B cell (primary cell): ENCODE measurements around the gene ERCC3. TPM values are rescaled to one million over a fixed set of nuclear protein-coding genes. Genes with fewer than 3 reads are reported as not detected.

Experiments
- ATAC-seq: fragments of 200-7000 bp; cut with Tn5 transposase; one replicate; pipeline ENCODE4 v1.10.0; 2021; ENCODE audit warnings: low read depth, mild to moderate bottlenecking, moderate number of reproducible peaks, moderate library complexity
- CTCF ChIA-PET: fragments of 350-600 bp; sonication (Branson Sonifier 250); formaldehyde crosslinking; loops from one replicate; lab custom pipeline; 2021; ENCODE audit warnings: antibody characterized with exemption, inconsistent platforms; lab: Charles Lee
- POLR2A ChIA-PET: fragments of 350-600 bp; sonication (Branson Sonifier 250); formaldehyde crosslinking; loops from one replicate; lab custom pipeline; 2021; ENCODE audit warnings: antibody characterized with exemption; lab: Charles Lee
- DNase-seq: peaks from one replicate; pipeline ENCODE4 v3.0.0; 2013
- H2AFZ ChIP-seq: 2 replicates; pipeline ENCODE4 v1.6.1; 2012; ENCODE audit warnings: mild to moderate bottlenecking, low read depth, low read length; ENCODE audit not compliant: insufficient read depth, poor library complexity, severe bottlenecking
- H3K27ac ChIP-seq, 2 donors: 1 replicate in 1 of 2; 2 replicates in 1 of 2; pipeline ENCODE4 v1.5.1; 2012 to 2013; ENCODE audit warnings: low read length in 2 of 2, mild to moderate bottlenecking in 2 of 2, moderate library complexity in 1 of 2
- H3K27me3 ChIP-seq, 4 experiments: fragments of 200-600 bp in 1 of 4; sonication (generic) in 1 of 4; replicated peaks in 1 of 4; 1 replicate in 2 of 4; 2 replicates in 2 of 4; pipeline versions ENCODE4 v1.6.1 to v1.7.0; 2013 to 2016; ENCODE audit warnings: low read length in 3 of 4, mild to moderate bottlenecking in 2 of 4, mixed read lengths in 1 of 4, moderate library complexity in 1 of 4; ENCODE audit not compliant: insufficient read depth in 4 of 4, control insufficient read depth in 3 of 4; ENCODE audit errors: control extremely low read depth in 1 of 4
- H3K36me3 ChIP-seq, 2 experiments: replicated peaks in 1 of 2; 1 replicate in 1 of 2; 2 replicates in 1 of 2; pipeline versions ENCODE4 v1.6.1 to v1.7.1; 2013; ENCODE audit warnings: low read length in 1 of 2; ENCODE audit not compliant: insufficient read depth in 2 of 2, control insufficient read depth in 1 of 2; ENCODE audit errors: control extremely low read depth in 1 of 2, extremely low read depth in 1 of 2
- H3K4me1 ChIP-seq, 2 donors: fragments of 200-600 bp in 1 of 2; sonication (generic) in 1 of 2; 1 replicate in 1 of 2; 2 replicates in 1 of 2; pipeline versions ENCODE4 v1.5.1 to v1.6.1; 2013 to 2017; ENCODE audit warnings: low read length in 2 of 2; ENCODE audit not compliant: control insufficient read depth in 2 of 2, insufficient read depth in 2 of 2
- H3K4me2 ChIP-seq: replicated peaks from 2 replicates; pipeline ENCODE3; 2012; ENCODE audit warnings: mild to moderate bottlenecking, low read depth, low read length; ENCODE audit not compliant: poor library complexity, severe bottlenecking
- H3K4me3 ChIP-seq, 5 experiments: fragments of 200-600 bp in 1 of 5; sonication (generic) in 1 of 5; 1 replicate in 3 of 5; 2 replicates in 2 of 5; pipeline versions ENCODE4 v1.5.1 to v1.7.0; 2011 to 2016; ENCODE audit warnings: low read length in 4 of 5, mild to moderate bottlenecking in 4 of 5, low read depth in 2 of 5, control low read depth in 1 of 5, moderate library complexity in 1 of 5; ENCODE audit not compliant: insufficient read depth in 1 of 5; ENCODE audit errors: control extremely low read depth in 1 of 5, extremely low read depth in 1 of 5
- H3K79me2 ChIP-seq: fragments of 200-600 bp; sonication (generic); one replicate; pipeline ENCODE4 v1.6.0; 2016; ENCODE audit warnings: low read length; ENCODE audit not compliant: control insufficient read depth, insufficient read depth
- H3K9ac ChIP-seq: fragments of 200-600 bp; sonication (generic); 2 replicates; pipeline ENCODE4 v1.6.1; 2017; ENCODE audit warnings: mild to moderate bottlenecking, low read length, moderate library complexity
- H3K9me3 ChIP-seq, 3 donors: one replicate each; pipeline versions ENCODE4 v1.6.1 to v1.7.1; 2013; ENCODE audit warnings: low read length in 2 of 3; ENCODE audit not compliant: control insufficient read depth in 2 of 3, insufficient read depth in 1 of 3; ENCODE audit errors: control extremely low read depth in 1 of 3
- H4K20me1 ChIP-seq: 2 replicates; pipeline ENCODE4 v1.6.0; 2012; ENCODE audit warnings: mild to moderate bottlenecking, low read length; ENCODE audit not compliant: insufficient read depth, control insufficient read depth, poor library complexity, severe bottlenecking
- H3K27ac Mint-ChIP-seq: one replicate; pipeline ENCODE4 v1.8.0; 2021; ENCODE audit warnings: mixed read lengths
- H3K27me3 Mint-ChIP-seq: one replicate; pipeline ENCODE4 v1.8.0; 2021; ENCODE audit warnings: mixed read lengths
- H3K4me1 Mint-ChIP-seq: one replicate; pipeline ENCODE4 v1.8.0; 2021; ENCODE audit warnings: mixed read lengths
- H3K4me3 Mint-ChIP-seq: one replicate; pipeline ENCODE4 v1.8.0; 2021; ENCODE audit warnings: mixed read lengths
- H3K9me3 Mint-ChIP-seq: one replicate; pipeline ENCODE4 v1.8.0; 2022; ENCODE audit warnings: mixed read lengths; ENCODE audit not compliant: insufficient read depth
- CTCF ChIP-seq: fragments of 200-600 bp; IDR thresholded peaks from one replicate; pipeline ENCODE4 v1.8.0; 2022; ENCODE audit warnings: antibody characterized with exemption, mild to moderate bottlenecking
- EZH2 ChIP-seq: IDR thresholded peaks from 2 replicates; pipeline ENCODE4 v1.6.1; 2012; ENCODE audit warnings: borderline replicate concordance, low read depth, mild to moderate bottlenecking, moderate library complexity, low read length; ENCODE audit not compliant: insufficient read depth, poor library complexity, severe bottlenecking
- WGBS: methylation state at CpG from one replicate; pipeline ENCODE4 v1.1.5; 2013; ENCODE audit warnings: missing lambda C conversion rate; ENCODE audit not compliant: insufficient coverage; 5-methylcytosine and 5-hydroxymethylcytosine counted together
- intact Hi-C: fragments of 100-400 bp; cut with micrococcal nuclease; formaldehyde crosslinking; loops from one replicate; pipeline ENCODE4 v1.10.0; 2022
- polyA plus RNA-seq: library from polyadenylated mRNA; depleted of rRNA; stranded (reverse); fragments of >200 nt; gene quantifications from 2 replicates; pipeline ENCODE4 v1.2.3, GENCODE V29; 2012
- total RNA-seq, 2 donors: library from RNA; stranded (reverse); fragments of 120-200 nt in 1 of 2; gene quantifications; 1 replicate in 1 of 2; 2 replicates in 1 of 2; pipeline versions ENCODE4 v1.2.3 to v1.2.4, GENCODE V29; 2013 to 2022

The ERCC3 gene
- total and polyA plus RNA-seq, 2 donors (not counting 1 experiment from before 2014, with no cell fraction given): 74.4 to 79.3 TPM

- DNase-seq (no peak), ATAC-seq (no peak)
- H3K27ac Mint-ChIP-seq: no peak overlapping the region
- H3K4me1 Mint-ChIP-seq: peaks cover 14% of the 10 kb centered on the region
- intact Hi-C loops: no loop called here
- Histone ChIP-seq H3K4me2 (no peak overlapping the region), H3K27ac (no peak overlapping the region), H3K36me3 (peaks cover 3 to 88% of the 10 kb centered on the region in 2 experiments), H2AFZ (no peak overlapping the region), H3K4me3 (no peak overlapping the region), H4K20me1 (no peaks in the 10 kb centered on the region), H3K9ac (no peak overlapping the region), H3K4me1 (peaks cover 3 to 9% of the 10 kb centered on the region in 2 donors), H3K27me3 (no peaks in the 10 kb centered on the region), H3K79me2 (peaks cover 31% of the 10 kb centered on the region), H3K9me3 (no peaks in the 10 kb centered on the region)
- H3K9me3 Mint-ChIP-seq: peaks cover 4% of the 10 kb centered on the region
- WGBS: 100% methylated on average over 1 of the region's 3 CpGs
- H3K4me3 Mint-ChIP-seq: no peak overlapping the region
- TF ChIP-seq EZH2 (no peak), CTCF (no peak)
- CTCF ChIA-PET: no interaction called here
- POLR2A ChIA-PET: no interaction called here
- H3K27me3 Mint-ChIP-seq: no peaks in the 10 kb centered on the region
Observed at GRCh38 chr2:127288274-127288673, 5.7 kb downstream of the ERCC3 start.

- Histone ChIP-seq H3K27me3 (no peaks in the 10 kb centered on the region), H3K4me3 (no peak overlapping the region), H3K79me2 (peaks cover 20% of the 10 kb centered on the region), H3K9me3 (no peaks in the 10 kb centered on the region), H4K20me1 (peaks cover 8% of the 10 kb centered on the region), H3K9ac (no peak overlapping the region), H3K36me3 (peaks cover 12 to 77% of the 10 kb centered on the region in 2 experiments), H3K4me1 (peaks cover 0 to 4% of the 10 kb centered on the region in 2 donors), H2AFZ (no peak overlapping the region), H3K27ac (no peak overlapping the region), H3K4me2 (no peak overlapping the region)
- H3K9me3 Mint-ChIP-seq: peaks cover 4% of the 10 kb centered on the region
- intact Hi-C loops: no loop called here
- no peak overlapping the region for H3K4me3 Mint-ChIP-seq
- peaks cover 18% of the 10 kb centered on the region for H3K4me1 Mint-ChIP-seq
- ATAC-seq (no peak), DNase-seq (no peak)
- CTCF ChIA-PET: interaction anchor here (0.6 kb wide), 1 partner anchor 21 kb away, joined by 3 read pairs; no protein-coding TSS in a partner anchor
- no peak overlapping the region for H3K27ac Mint-ChIP-seq
- no peaks in the 10 kb centered on the region for H3K27me3 Mint-ChIP-seq
- POLR2A ChIA-PET: no interaction called here
- no peak for TF ChIP-seq CTCF
- TF ChIP-seq EZH2: no peak
- 100% methylated on average over 1 of the region's 2 CpGs for WGBS
Observed at GRCh38 chr2:127283275-127283674, 10.7 kb downstream of the ERCC3 start.
